HepG2 (cell line): ENCODE data around the gene RIMBP2. TPM values are rescaled to one million over a fixed set of nuclear protein-coding genes. Genes with fewer than 3 reads are reported as not detected.

Experiments used
- ATAC-seq: fragments of 200-7000 bp; cut with Tn5 transposase; 3 replicates; pipeline ENCODE4 v1.9.1; 2020; ENCODE audit warnings: mild to moderate bottlenecking, moderate library complexity
- BruUV-seq: library from RNA; stranded (reverse); fragments of 400-500 nt; replicated peaks from 2 replicates; lab custom pipeline; 2021; lab: Mats Ljungman, UMichigan
- CTCF ChIA-PET: fragments of 300-600 bp; formaldehyde crosslinking; extraction: SDS; loops from one replicate; lab custom pipeline; 2021; ENCODE audit warnings: low total read pairs, inconsistent platforms, low intra/inter-chr PET ratio; lab: Yijun Ruan, JAX
- POLR2A ChIA-PET: fragments of 350-600 bp; sonication (Branson Sonifier 250); formaldehyde crosslinking; loops from one replicate; lab custom pipeline; 2020; ENCODE audit warnings: antibody characterized with exemption, inconsistent platforms; lab: Yijun Ruan, JAX
- DNase-seq: peaks from one replicate; pipeline ENCODE4 v3.0.0-alpha.2; 2015; ENCODE audit warnings: low spot score
- FAIRE-seq: peaks from 3 replicates; lab custom pipeline; 2011; peaks lifted over from hg19 to GRCh38; lab: Jason Lieb, UNC
- H2AFZ ChIP-seq: one replicate; pipeline ENCODE4 v1.6.1; 2011; ENCODE audit warnings: low read length, inconsistent platforms
- H3K27ac ChIP-seq: fragments of 300-600 bp; 3 replicates; pipeline ENCODE4 v1.8.0; 2011; ENCODE audit warnings: mixed run types, mild to moderate bottlenecking, mixed read lengths, low read length, inconsistent platforms; ENCODE audit not compliant: insufficient read depth; ENCODE audit errors: extremely low read length
- H3K27me3 ChIP-seq, 2 experiments: fragments of 200-600 bp in 1 of 2; 2 replicates in 1 of 2; 3 replicates in 1 of 2; pipeline versions ENCODE4 v1.6.0 to v1.8.0; 2011; ENCODE audit warnings: low read length in 2 of 2, mild to moderate bottlenecking in 2 of 2, moderate library complexity in 2 of 2, inconsistent platforms in 1 of 2; ENCODE audit not compliant: insufficient read depth in 2 of 2, control insufficient read depth in 1 of 2
- H3K36me3 ChIP-seq, 2 experiments: fragments of 200-600 bp in 1 of 2; replicated peaks in 1 of 2; 2 replicates in 1 of 2; 3 replicates in 1 of 2; pipeline versions ENCODE4 v1.5.1 to v1.8.0; 2011; ENCODE audit warnings: low read length in 2 of 2, inconsistent platforms in 1 of 2; ENCODE audit not compliant: insufficient read depth in 2 of 2, control insufficient read depth in 1 of 2
- H3K4me1 ChIP-seq: 2 replicates; pipeline ENCODE4 v1.5.1; 2012; ENCODE audit warnings: low read length, inconsistent platforms; ENCODE audit not compliant: insufficient read depth
- H3K4me2 ChIP-seq: 2 replicates; pipeline ENCODE4 v1.6.0; 2011; ENCODE audit warnings: low read depth, low read length, inconsistent platforms
- H3K4me3 ChIP-seq, 3 experiments: fragments of 200-600 bp in 1 of 3; sonication (generic), shearing (Covaris generic) in 1 of 3; replicated peaks in 1 of 3; 2 replicates each; pipeline ENCODE4 v1.5.1; 2011 to 2016; ENCODE audit warnings: low read length in 3 of 3, inconsistent platforms in 2 of 3, low read depth in 2 of 3, mild to moderate bottlenecking in 2 of 3, control low read depth in 1 of 3, mixed read lengths in 1 of 3; ENCODE audit not compliant: insufficient read depth in 1 of 3
- H3K79me2 ChIP-seq: one replicate; pipeline ENCODE4 v1.6.1; 2011; ENCODE audit warnings: low read length, inconsistent platforms; ENCODE audit not compliant: insufficient read depth
- H3K9ac ChIP-seq: 2 replicates; pipeline ENCODE4 v1.6.0; 2011; ENCODE audit warnings: mild to moderate bottlenecking, low read depth, low read length, inconsistent platforms; ENCODE audit not compliant: insufficient read depth
- H3K9me3 ChIP-seq: 2 replicates; pipeline ENCODE4 v1.5.1; 2012; ENCODE audit warnings: mild to moderate bottlenecking, low read length
- H4K20me1 ChIP-seq: 2 replicates; pipeline ENCODE4 v1.6.0; 2011; ENCODE audit warnings: inconsistent platforms, mild to moderate bottlenecking, low read length, moderate library complexity; ENCODE audit not compliant: insufficient read depth
- GABPA ChIP-seq, 2 experiments: IDR thresholded peaks; 2 replicates each; pipeline ENCODE4 v1.6.1; 2011 to 2016; ENCODE audit warnings: low read depth in 2 of 2, low read length in 1 of 2, missing biosample characterization in 1 of 2, missing genetic modification characterization in 1 of 2
- GTF3A ChIP-seq: sonication (generic); formaldehyde crosslinking; conservative IDR thresholded peaks from 2 replicates; pipeline ENCODE4 v1.4.0; 2020; ENCODE audit warnings: mild to moderate bottlenecking, missing genetic modification reagents
- PAWR ChIP-seq: sonication (generic); formaldehyde crosslinking; IDR thresholded peaks from 2 replicates; pipeline ENCODE4 v1.4.0; 2020; ENCODE audit warnings: missing genetic modification reagents, mild to moderate bottlenecking, borderline replicate concordance
- SP5 ChIP-seq: IDR thresholded peaks from 2 replicates; pipeline ENCODE4 v1.6.1; 2016; ENCODE audit warnings: low read depth, borderline replicate concordance
- YY1 ChIP-seq: IDR thresholded peaks from 2 replicates; pipeline ENCODE4 v1.6.1; 2011; ENCODE audit warnings: low read length, low read depth, moderate library complexity, mild to moderate bottlenecking; ENCODE audit not compliant: insufficient read depth, insufficient replicate concordance
- ZNF644 ChIP-seq: IDR thresholded peaks from 2 replicates; pipeline ENCODE4 v1.6.1; 2016; ENCODE audit warnings: low read depth
- ZNF761 ChIP-seq: sonication (generic); formaldehyde crosslinking; conservative IDR thresholded peaks from 2 replicates; pipeline ENCODE4 v1.4.0; 2020; ENCODE audit warnings: mild to moderate bottlenecking, missing genetic modification reagents
- WGBS: methylation state at CpG from one replicate; pipeline ENCODE4 v1.1.6; 2017; ENCODE audit warnings: low lambda C conversion rate; 5-methylcytosine and 5-hydroxymethylcytosine counted together
- in situ Hi-C: cut with HindIII; loops from 2 replicates; pipeline ENCODE4 v1.10.0; 2017; ENCODE audit warnings: low pct_unique_long_range_greater_than_20kb; ENCODE audit not compliant: extremely low pct_ligation_motif_present
- intact Hi-C: fragments of 100-400 bp; cut with micrococcal nuclease; formaldehyde crosslinking; loops from one replicate; pipeline ENCODE4 v1.10.0; 2022; ENCODE audit not compliant: unreplicated experiment
- polyA plus RNA-seq, 8 experiments: library from polyadenylated mRNA; depleted of rRNA in 3 of 8; stranded (reverse) in 7 of 8; unstranded in 1 of 8; fragments of >200 nt; fragmentation: Illumina TruSeq in 4 of 8; extraction: Trizol in 4 of 8; gene quantifications; 2 replicates each; pipeline versions ENCODE4 v1.2.1 to v1.2.3, GENCODE V29; 2011 to 2016; ENCODE audit warnings: low read depth in 4 of 8, missing spikeins in 1 of 8, mixed read lengths in 1 of 8; ENCODE audit not compliant: insufficient read depth in 1 of 8
- total RNA-seq, 5 experiments: library from RNA; depleted of rRNA; stranded (reverse); fragments of >200 nt; fragmentation: Illumina TruSeq; extraction: Trizol; gene quantifications; 2 replicates each; pipeline ENCODE4 v1.2.3, GENCODE V29; 2016; ENCODE audit warnings: low read depth in 1 of 5
- TF ChIP-seq, protein P1 (sequence below): IDR thresholded peaks from 2 replicates; pipeline ENCODE4 v1.6.1; 2016
- TF ChIP-seq, protein P2 (sequence below): sonication (generic); formaldehyde crosslinking; IDR thresholded peaks from 2 replicates; pipeline ENCODE4 v1.5.1; 2020; ENCODE audit warnings: mild to moderate bottlenecking, moderate library complexity, missing genetic modification reagents
- TF ChIP-seq, protein P3 (sequence below): sonication (generic); formaldehyde crosslinking; IDR thresholded peaks from 2 replicates; pipeline ENCODE4 v1.4.0; 2020; ENCODE audit warnings: mild to moderate bottlenecking, low read depth, missing genetic modification reagents
- TF ChIP-seq, protein P4 (sequence below): sonication (generic); formaldehyde crosslinking; IDR thresholded peaks from 2 replicates; pipeline ENCODE4 v1.5.0; 2020; ENCODE audit warnings: mild to moderate bottlenecking, missing genetic modification reagents, borderline replicate concordance

Gene RIMBP2
- total and polyA plus RNA-seq, 2 of the 13 experiments (the other 11 are each of a cell fraction or from before 2014, with no cell fraction given) = 0.03 TPM; not detected in 1

DNA sequence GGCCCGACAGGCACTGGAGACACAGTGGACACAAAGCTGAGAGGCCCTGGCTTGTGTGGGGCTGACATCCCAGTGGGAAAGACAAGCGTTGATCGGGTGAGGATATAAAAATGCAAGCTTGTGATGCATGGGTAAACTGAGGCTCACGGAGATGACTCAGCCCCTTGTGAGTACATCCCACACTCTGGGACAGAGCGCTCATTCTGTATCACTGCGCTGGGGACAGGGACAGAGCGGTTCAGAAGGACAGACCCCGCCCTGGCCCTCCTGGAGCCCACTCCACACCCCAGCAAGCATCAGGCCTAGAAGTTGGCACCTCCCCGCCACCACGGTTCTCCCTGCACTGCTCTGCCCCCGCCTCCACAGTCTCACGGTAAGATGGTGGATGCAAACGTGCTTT, 222.1 kb downstream of the RIMBP2 start:
- WGBS = 29% methylated on average over 10 of the region's 13 CpGs
- no peaks in the 10 kb centered on the region for H4K20me1 ChIP-seq
- no peak for FAIRE-seq
- TF ChIP-seq ZNF761 (CRISPR knock-in tag) = no peak
- no peak for TF ChIP-seq GABPA (IDR thresholded peaks at IDR 0.05; ENCODE audit: low read depth, low read length)
- TF ChIP-seq GABPA (CRISPR knock-in tag; IDR thresholded peaks at IDR 0.05; ENCODE audit: low read depth) = no peak
- TF ChIP-seq PAWR (CRISPR knock-in tag) = no peak
- TF ChIP-seq ZNF644 (CRISPR knock-in tag) = no peak
- TF ChIP-seq, protein P1, sequence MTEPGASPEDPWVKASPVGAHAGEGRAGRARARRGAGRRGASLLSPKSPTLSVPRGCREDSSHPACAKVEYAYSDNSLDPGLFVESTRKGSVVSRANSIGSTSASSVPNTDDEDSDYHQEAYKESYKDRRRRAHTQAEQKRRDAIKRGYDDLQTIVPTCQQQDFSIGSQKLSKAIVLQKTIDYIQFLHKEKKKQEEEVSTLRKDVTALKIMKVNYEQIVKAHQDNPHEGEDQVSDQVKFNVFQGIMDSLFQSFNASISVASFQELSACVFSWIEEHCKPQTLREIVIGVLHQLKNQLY (CRISPR knock-in tag) = no peak
- TF ChIP-seq, protein P2, sequence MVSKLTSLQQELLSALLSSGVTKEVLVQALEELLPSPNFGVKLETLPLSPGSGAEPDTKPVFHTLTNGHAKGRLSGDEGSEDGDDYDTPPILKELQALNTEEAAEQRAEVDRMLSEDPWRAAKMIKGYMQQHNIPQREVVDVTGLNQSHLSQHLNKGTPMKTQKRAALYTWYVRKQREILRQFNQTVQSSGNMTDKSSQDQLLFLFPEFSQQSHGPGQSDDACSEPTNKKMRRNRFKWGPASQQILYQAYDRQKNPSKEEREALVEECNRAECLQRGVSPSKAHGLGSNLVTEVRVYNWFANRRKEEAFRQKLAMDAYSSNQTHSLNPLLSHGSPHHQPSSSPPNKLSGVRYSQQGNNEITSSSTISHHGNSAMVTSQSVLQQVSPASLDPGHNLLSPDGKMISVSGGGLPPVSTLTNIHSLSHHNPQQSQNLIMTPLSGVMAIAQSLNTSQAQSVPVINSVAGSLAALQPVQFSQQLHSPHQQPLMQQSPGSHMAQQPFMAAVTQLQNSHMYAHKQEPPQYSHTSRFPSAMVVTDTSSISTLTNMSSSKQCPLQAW (CRISPR knock-in tag) = no peak
- TF ChIP-seq YY1 = no peak
- TF ChIP-seq, protein P3, sequence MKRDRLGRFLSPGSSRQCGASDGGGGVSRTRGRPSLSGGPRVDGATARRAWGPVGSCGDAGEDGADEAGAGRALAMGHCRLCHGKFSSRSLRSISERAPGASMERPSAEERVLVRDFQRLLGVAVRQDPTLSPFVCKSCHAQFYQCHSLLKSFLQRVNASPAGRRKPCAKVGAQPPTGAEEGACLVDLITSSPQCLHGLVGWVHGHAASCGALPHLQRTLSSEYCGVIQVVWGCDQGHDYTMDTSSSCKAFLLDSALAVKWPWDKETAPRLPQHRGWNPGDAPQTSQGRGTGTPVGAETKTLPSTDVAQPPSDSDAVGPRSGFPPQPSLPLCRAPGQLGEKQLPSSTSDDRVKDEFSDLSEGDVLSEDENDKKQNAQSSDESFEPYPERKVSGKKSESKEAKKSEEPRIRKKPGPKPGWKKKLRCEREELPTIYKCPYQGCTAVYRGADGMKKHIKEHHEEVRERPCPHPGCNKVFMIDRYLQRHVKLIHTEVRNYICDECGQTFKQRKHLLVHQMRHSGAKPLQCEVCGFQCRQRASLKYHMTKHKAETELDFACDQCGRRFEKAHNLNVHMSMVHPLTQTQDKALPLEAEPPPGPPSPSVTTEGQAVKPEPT (CRISPR knock-in tag) = no peak
- no peak for TF ChIP-seq GTF3A (CRISPR knock-in tag)
- TF ChIP-seq, protein P4, sequence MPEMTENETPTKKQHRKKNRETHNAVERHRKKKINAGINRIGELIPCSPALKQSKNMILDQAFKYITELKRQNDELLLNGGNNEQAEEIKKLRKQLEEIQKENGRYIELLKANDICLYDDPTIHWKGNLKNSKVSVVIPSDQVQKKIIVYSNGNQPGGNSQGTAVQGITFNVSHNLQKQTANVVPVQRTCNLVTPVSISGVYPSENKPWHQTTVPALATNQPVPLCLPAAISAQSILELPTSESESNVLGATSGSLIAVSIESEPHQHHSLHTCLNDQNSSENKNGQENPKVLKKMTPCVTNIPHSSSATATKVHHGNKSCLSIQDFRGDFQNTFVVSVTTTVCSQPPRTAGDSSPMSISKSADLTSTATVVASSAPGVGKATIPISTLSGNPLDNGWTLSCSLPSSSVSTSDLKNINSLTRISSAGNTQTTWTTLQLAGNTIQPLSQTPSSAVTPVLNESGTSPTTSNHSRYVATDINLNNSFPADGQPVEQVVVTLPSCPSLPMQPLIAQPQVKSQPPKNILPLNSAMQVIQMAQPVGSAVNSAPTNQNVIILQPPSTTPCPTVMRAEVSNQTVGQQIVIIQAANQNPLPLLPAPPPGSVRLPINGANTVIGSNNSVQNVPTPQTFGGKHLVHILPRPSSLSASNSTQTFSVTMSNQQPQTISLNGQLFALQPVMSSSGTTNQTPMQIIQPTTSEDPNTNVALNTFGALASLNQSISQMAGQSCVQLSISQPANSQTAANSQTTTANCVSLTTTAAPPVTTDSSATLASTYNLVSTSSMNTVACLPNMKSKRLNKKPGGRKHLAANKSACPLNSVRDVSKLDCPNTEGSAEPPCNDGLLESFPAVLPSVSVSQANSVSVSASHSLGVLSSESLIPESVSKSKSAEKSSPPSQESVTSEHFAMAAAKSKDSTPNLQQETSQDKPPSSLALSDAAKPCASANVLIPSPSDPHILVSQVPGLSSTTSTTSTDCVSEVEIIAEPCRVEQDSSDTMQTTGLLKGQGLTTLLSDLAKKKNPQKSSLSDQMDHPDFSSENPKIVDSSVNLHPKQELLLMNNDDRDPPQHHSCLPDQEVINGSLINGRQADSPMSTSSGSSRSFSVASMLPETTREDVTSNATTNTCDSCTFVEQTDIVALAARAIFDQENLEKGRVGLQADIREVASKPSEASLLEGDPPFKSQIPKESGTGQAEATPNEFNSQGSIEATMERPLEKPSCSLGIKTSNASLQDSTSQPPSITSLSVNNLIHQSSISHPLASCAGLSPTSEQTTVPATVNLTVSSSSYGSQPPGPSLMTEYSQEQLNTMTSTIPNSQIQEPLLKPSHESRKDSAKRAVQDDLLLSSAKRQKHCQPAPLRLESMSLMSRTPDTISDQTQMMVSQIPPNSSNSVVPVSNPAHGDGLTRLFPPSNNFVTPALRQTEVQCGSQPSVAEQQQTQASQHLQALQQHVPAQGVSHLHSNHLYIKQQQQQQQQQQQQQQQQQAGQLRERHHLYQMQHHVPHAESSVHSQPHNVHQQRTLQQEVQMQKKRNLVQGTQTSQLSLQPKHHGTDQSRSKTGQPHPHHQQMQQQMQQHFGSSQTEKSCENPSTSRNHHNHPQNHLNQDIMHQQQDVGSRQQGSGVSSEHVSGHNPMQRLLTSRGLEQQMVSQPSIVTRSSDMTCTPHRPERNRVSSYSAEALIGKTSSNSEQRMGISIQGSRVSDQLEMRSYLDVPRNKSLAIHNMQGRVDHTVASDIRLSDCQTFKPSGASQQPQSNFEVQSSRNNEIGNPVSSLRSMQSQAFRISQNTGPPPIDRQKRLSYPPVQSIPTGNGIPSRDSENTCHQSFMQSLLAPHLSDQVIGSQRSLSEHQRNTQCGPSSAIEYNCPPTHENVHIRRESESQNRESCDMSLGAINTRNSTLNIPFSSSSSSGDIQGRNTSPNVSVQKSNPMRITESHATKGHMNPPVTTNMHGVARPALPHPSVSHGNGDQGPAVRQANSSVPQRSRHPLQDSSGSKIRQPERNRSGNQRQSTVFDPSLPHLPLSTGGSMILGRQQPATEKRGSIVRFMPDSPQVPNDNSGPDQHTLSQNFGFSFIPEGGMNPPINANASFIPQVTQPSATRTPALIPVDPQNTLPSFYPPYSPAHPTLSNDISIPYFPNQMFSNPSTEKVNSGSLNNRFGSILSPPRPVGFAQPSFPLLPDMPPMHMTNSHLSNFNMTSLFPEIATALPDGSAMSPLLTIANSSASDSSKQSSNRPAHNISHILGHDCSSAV (CRISPR knock-in tag) = no peak
- no peak for TF ChIP-seq SP5

More for the DNA sequence above, 222.1 kb downstream of the RIMBP2 start:
- Histone ChIP-seq H3K27ac (no peak overlapping the region), H3K36me3 (no peaks in the 10 kb centered on the region), H3K4me1 (no peaks in the 10 kb centered on the region), H2AFZ (no peak overlapping the region), H3K9ac (no peak overlapping the region), H3K27me3 (peaks cover 1 to 49% of the 10 kb centered on the region in 2 experiments), H3K4me2 (no peak overlapping the region), H3K9me3 (no peaks in the 10 kb centered on the region), H3K4me3 (no peak overlapping the region), H3K79me2 (no peaks in the 10 kb centered on the region)
- ATAC-seq = no peak
- no TSS peak for BruUV-seq
- ChIA-PET CTCF (no interaction called here), POLR2A (no interaction called here)
- in situ Hi-C loops = no loop called here
- intact Hi-C loops = no loop called here
- no peak for DNase-seq
